HCT116 (cell line): ENCODE results near the gene SEMA5B. TPM values are rescaled to one million over a fixed set of nuclear protein-coding genes. Genes with fewer than 3 reads are reported as not detected.
A peak's percentile ranks its signal among the peaks of the same experiment; 100 is the strongest.

Experiments used
- ATAC-seq: fragments of 200-7000 bp; cut with Tn5 transposase; 2 replicates; pipeline ENCODE4 v1.9.1; 2020; ENCODE audit warnings: mild to moderate bottlenecking, moderate library complexity
- BruUV-seq: library from RNA; stranded (reverse); fragments of 400-500 nt; replicated peaks from 2 replicates; lab custom pipeline; 2021; lab: Mats Ljungman, UMichigan
- CTCF ChIA-PET: fragments of 300-600 bp; sonication (Branson Sonifier 250); formaldehyde crosslinking; loops from one replicate; lab custom pipeline; 2021; ENCODE audit warnings: antibody characterized with exemption; lab: Charles Lee
- POLR2A ChIA-PET: fragments of 300-600, 350-600 bp; sonication (Branson Sonifier 250); formaldehyde crosslinking; loops from one replicate; lab custom pipeline; 2021; ENCODE audit warnings: antibody characterized with exemption; lab: Charles Lee
- RAD21 ChIA-PET, 2 experiments: fragments of 300-600 bp; sonication (Branson Sonifier 250); formaldehyde crosslinking; loops; one replicate each; lab custom pipeline; 2023; ENCODE audit warnings: low total read pairs in 2 of 2; ENCODE audit not compliant: uncharacterized antibody in 2 of 2, unreplicated experiment in 2 of 2, low non-redundant PET in 1 of 2; lab: Charles Lee
- DNase-seq: peaks from one replicate; pipeline ENCODE4 v3.0.0-alpha.2; 2010; ENCODE audit warnings: low read depth, low spot score
- H2AFZ ChIP-seq: fragments of 200-600 bp; shearing (Covaris generic), sonication (generic); 2 replicates; pipeline ENCODE4 v1.6.1; 2017; ENCODE audit warnings: low read depth, mixed run types, mixed read lengths, antibody characterized with exemption, low read length; ENCODE audit not compliant: poor library complexity, severe bottlenecking
- H3K27ac ChIP-seq: 2 replicates; pipeline ENCODE4 v1.5.1; 2012; ENCODE audit warnings: low read depth, low read length
- H3K27me3 ChIP-seq: fragments of 200-600 bp; sonication (generic); 2 replicates; pipeline ENCODE4 v1.6.1; 2016; ENCODE audit warnings: mixed run types, low read length, mixed read lengths; ENCODE audit not compliant: insufficient read depth
- H3K36me3 ChIP-seq, 2 experiments: fragments of 200-500 bp in 1 of 2; fragments of 200-600 bp in 1 of 2; sonication (Bioruptor generic) in 1 of 2; sonication (generic) in 1 of 2; 2 replicates each; pipeline versions ENCODE4 v1.5.1 to v1.6.1; 2014 to 2016; ENCODE audit warnings: low read length in 2 of 2, inconsistent platforms in 1 of 2, mixed read lengths in 1 of 2, mixed run types in 1 of 2; ENCODE audit not compliant: insufficient read depth in 2 of 2, control insufficient read depth in 1 of 2
- H3K4me1 ChIP-seq, 2 experiments: fragments of 200-600 bp in 1 of 2; sonication (generic) in 1 of 2; 2 replicates each; pipeline versions ENCODE4 v1.5.1 to v1.6.1; 2012 to 2017; ENCODE audit warnings: low read length in 2 of 2, inconsistent platforms in 1 of 2, mild to moderate bottlenecking in 1 of 2, mixed read lengths in 1 of 2, mixed run types in 1 of 2, moderate library complexity in 1 of 2; ENCODE audit not compliant: insufficient read depth in 2 of 2, control insufficient read depth in 1 of 2
- H3K4me2 ChIP-seq: fragments of 200-600 bp; sonication (generic); 2 replicates; pipeline ENCODE4 v1.6.1; 2017; ENCODE audit warnings: mixed run types, low read length, mixed read lengths
- H3K4me3 ChIP-seq, 2 experiments: fragments of 200-600 bp in 1 of 2; sonication (generic) in 1 of 2; replicated peaks in 1 of 2; 2 replicates each; pipeline ENCODE4 v1.5.1; 2011 to 2016; ENCODE audit warnings: low read length in 2 of 2, control low read depth in 1 of 2, low read depth in 1 of 2, mild to moderate bottlenecking in 1 of 2, mixed read lengths in 1 of 2, mixed run types in 1 of 2
- H3K79me2 ChIP-seq: fragments of 200-600 bp; sonication (generic); 2 replicates; pipeline ENCODE4 v1.6.1; 2017; ENCODE audit warnings: mild to moderate bottlenecking, mixed run types, low read length, moderate library complexity, mixed read lengths; ENCODE audit not compliant: insufficient read depth
- H3K9ac ChIP-seq: fragments of 200-600 bp; sonication (generic); 2 replicates; pipeline ENCODE4 v1.6.1; 2016; ENCODE audit warnings: low read length, mixed read lengths
- H3K9me2 ChIP-seq: fragments of 200-600 bp; sonication (generic), shearing (Covaris generic); 2 replicates; pipeline ENCODE4 v1.6.1; 2017; ENCODE audit warnings: mixed run types, mild to moderate bottlenecking, moderate library complexity; ENCODE audit not compliant: insufficient read depth
- H3K9me3 ChIP-seq, 2 experiments: fragments of 200-500 bp in 1 of 2; fragments of 200-600 bp in 1 of 2; sonication (Bioruptor generic) in 1 of 2; sonication (generic) in 1 of 2; 2 replicates each; pipeline ENCODE4 v1.6.1; 2014 to 2017; ENCODE audit warnings: low read length in 2 of 2, mixed read lengths in 2 of 2, inconsistent platforms in 1 of 2, low read depth in 1 of 2, mild to moderate bottlenecking in 1 of 2, mixed run types in 1 of 2, moderate library complexity in 1 of 2; ENCODE audit not compliant: control insufficient read depth in 1 of 2, insufficient read depth in 1 of 2
- H4K20me1 ChIP-seq: fragments of 200-600 bp; sonication (generic), shearing (Covaris generic); 2 replicates; pipeline ENCODE4 v1.6.1; 2017; ENCODE audit warnings: mixed run types, mild to moderate bottlenecking, moderate library complexity; ENCODE audit not compliant: insufficient read depth
- CBX3 ChIP-seq: IDR thresholded peaks from 2 replicates; pipeline ENCODE4 v1.6.1; 2012; ENCODE audit warnings: low read depth
- CTCF ChIP-seq, 3 experiments: fragments of 200-600 bp in 1 of 3; sonication (generic) in 1 of 3; IDR thresholded peaks in 2 of 3; conservative IDR thresholded peaks in 1 of 3; 2 replicates each; pipeline ENCODE4 v1.5.1; 2012 to 2017; ENCODE audit warnings: low read depth in 2 of 3, low read length in 2 of 3, antibody characterized with exemption in 1 of 3, borderline replicate concordance in 1 of 3, control low read depth in 1 of 3, mild to moderate bottlenecking in 1 of 3, mixed read lengths in 1 of 3, mixed run types in 1 of 3, moderate library complexity in 1 of 3; ENCODE audit not compliant: insufficient read depth in 1 of 3
- EZH2 ChIP-seq: fragments of 200-600 bp; sonication (generic); IDR thresholded peaks from 2 replicates; pipeline ENCODE4 v1.6.1; 2017; ENCODE audit warnings: antibody characterized with exemption, mixed run types
- REST ChIP-seq: IDR thresholded peaks from 2 replicates; pipeline ENCODE4 v1.6.1; 2012; ENCODE audit warnings: low read depth
- SIN3A ChIP-seq: IDR thresholded peaks from 2 replicates; pipeline ENCODE4 v1.6.1; 2012; ENCODE audit warnings: low read depth
- TCF7L2 ChIP-seq: IDR thresholded peaks from 2 replicates; pipeline ENCODE4 v1.7.0; 2011; ENCODE audit warnings: borderline replicate concordance, inconsistent platforms; ENCODE audit not compliant: insufficient read depth, insufficient read length; ENCODE audit errors: extremely low read depth
- intact Hi-C: fragments of 100-400 bp; cut with micrococcal nuclease; formaldehyde crosslinking; loops from 2 replicates; pipeline ENCODE4 v1.10.0; 2022
- total RNA-seq: library from RNA; stranded (reverse); gene quantifications from one replicate; pipeline ENCODE4 v1.2.1, GENCODE V29; 2021; ENCODE audit not compliant: unreplicated experiment
- TF ChIP-seq, protein P1 (sequence below): IDR thresholded peaks from 2 replicates; pipeline ENCODE4 v1.6.1; 2012

The SEMA5B gene
- total RNA-seq, 1 experiment from 2014 or later, result 0.15 TPM

DNA sequence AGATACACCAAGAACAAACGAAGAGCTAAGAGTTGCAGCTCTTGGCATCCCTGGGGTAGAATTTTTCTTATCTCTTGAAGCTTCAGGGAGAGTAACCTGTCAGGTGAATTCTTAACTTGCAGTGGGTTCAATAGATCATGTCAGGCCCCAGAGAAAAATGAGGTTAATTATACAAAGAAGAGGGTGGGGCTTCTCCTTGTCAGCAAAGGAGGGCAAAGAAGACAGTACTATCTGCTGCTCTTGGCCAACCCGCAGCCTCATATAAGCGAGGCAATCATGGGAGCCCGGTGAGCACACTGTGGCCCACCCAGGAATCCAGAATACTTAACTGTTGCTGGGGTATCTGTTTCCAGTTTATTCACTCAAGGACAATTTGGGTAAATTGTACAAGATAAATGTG lies 110.2 kb downstream of the SEMA5B start (continued):
- TF ChIP-seq CTCF (IDR thresholded peaks at IDR 0.05 in 2 of 3, conservative IDR thresholded peaks at IDR 0.05 in 1 of 3; ENCODE audit: borderline replicate concordance in 1 of 3, insufficient read depth in 1 of 3, low read depth in 2 of 3, low read length in 2 of 3) (no peak), SIN3A (no peak), CBX3 (no peak), EZH2 (no peak)
- TF ChIP-seq, protein P1, sequence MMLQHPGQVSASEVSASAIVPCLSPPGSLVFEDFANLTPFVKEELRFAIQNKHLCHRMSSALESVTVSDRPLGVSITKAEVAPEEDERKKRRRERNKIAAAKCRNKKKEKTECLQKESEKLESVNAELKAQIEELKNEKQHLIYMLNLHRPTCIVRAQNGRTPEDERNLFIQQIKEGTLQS, result no peak

DNA sequence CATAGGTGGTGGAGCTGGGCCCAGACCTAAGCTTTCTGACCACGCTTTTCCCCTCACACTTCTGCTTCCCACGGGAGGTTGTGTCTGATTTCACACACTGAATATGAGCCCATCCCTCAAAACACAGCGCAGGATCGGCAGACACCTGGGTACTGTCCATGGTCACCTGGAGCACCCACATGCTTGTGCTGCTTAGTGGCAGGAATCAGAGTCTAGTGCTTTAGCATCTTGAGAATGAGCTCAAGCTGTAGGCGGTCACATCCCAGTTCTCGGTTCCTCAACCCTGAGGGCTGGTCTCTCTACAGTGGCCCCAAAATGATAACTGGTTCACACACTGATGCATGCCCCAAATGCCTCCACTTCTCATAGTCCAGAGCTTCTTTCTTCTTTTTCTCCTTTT lies 111.0 kb downstream of the SEMA5B start:
- Histone ChIP-seq H3K36me3 (no peaks in the 10 kb centered on the region), H3K4me3 (no peak overlapping the region), H4K20me1 (no peaks in the 10 kb centered on the region), H3K4me1 (no peaks in the 10 kb centered on the region), H3K79me2 (no peaks in the 10 kb centered on the region), H3K9me3 (no peaks in the 10 kb centered on the region), H3K27ac (no peak overlapping the region), H3K4me2 (no peak overlapping the region), H3K27me3 (peaks cover 9% of the 10 kb centered on the region; the same call in 1 of the 2 replicates), H3K9me2 (no peaks in the 10 kb centered on the region), H2AFZ (no peak overlapping the region), H3K9ac (no peak overlapping the region)
- ChIA-PET POLR2A (no interaction called here), RAD21 (no interaction called here), CTCF (no interaction called here)
- no TSS peak for BruUV-seq
- DNase-seq (no peak), ATAC-seq (no peak)
- intact Hi-C loops, result no loop called here
- TF ChIP-seq REST (peak; percentile 18), TCF7L2 (no peak)
